ENCODE data around the gene URB1.

URB1 gene

DNA sequence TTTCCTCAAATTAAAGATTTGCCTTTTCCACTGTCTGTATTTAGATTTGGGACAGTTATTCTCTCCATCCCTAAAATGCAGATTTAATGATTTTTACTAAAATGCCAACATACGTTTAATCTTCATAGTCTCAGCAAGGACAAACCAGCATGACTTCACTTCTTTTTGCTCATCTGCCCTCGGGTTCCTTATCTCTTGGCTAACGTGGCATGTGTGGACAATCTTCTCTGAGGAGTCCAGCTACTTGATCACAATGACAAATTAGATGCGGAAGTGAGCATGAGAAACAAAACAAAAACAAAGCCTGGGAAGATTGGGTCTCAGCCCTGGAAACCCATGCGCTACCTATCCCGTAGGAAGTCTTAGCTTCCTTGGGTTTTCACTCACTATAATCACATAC, 93.1 kb downstream of the URB1 start:
- TF ChIP-seq, protein P1, sequence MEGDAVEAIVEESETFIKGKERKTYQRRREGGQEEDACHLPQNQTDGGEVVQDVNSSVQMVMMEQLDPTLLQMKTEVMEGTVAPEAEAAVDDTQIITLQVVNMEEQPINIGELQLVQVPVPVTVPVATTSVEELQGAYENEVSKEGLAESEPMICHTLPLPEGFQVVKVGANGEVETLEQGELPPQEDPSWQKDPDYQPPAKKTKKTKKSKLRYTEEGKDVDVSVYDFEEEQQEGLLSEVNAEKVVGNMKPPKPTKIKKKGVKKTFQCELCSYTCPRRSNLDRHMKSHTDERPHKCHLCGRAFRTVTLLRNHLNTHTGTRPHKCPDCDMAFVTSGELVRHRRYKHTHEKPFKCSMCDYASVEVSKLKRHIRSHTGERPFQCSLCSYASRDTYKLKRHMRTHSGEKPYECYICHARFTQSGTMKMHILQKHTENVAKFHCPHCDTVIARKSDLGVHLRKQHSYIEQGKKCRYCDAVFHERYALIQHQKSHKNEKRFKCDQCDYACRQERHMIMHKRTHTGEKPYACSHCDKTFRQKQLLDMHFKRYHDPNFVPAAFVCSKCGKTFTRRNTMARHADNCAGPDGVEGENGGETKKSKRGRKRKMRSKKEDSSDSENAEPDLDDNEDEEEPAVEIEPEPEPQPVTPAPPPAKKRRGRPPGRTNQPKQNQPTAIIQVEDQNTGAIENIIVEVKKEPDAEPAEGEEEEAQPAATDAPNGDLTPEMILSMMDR (IDR thresholded peaks at IDR 0.05), result no peak

DNA sequence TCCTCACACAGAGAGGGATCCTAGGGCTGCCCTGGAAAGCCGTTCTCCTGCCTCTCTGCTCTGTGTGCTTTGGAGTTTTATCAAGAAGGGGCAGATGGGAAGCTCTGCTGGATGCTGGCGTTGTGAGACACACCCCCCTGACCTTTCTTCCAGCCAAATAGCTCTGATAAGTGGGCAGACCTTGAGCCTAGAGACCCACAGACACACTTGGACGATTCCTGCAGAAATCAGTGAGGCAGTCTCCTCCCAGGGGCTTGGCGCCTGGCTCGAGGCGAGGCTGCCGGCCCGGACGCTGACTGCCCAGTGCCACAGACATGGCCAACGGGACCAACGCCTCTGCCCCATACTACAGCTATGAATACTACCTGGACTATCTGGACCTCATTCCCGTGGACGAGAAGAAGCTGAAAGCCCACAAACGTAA, 94.1 kb downstream of the URB1 start, which contains the start of gene MRAP:
Gene MRAP, plus strand, starts transcription at position 198 of the 424 bp plus-strand sequence. Its CDS starts 117 bp downstream, at position 315.
- TF ChIP-seq, protein P1 (IDR thresholded peaks at IDR 0.05), result no peak

DNA sequence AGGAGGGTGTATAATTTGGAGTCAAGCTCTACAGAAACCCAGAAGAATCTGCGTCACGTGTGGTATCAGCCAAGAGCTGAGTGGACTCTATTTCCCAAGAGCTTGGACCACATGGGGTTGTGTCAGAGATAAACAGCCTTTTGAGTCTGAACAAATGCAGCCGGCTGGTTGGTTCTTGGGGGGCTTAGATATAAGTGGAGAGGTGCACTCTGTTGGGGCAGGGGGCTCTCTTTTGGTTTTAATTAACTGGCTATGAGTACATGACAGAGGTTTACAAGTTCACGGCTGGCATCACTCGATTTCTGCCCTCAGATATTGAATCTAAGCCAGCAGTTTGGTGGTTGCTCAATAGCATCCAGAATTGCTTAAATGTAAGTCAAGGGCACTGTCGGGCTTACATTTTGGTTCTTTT, 94.7 kb downstream of the URB1 start:
- TF ChIP-seq, protein P1 (IDR thresholded peaks at IDR 0.05), result no peak

DNA sequence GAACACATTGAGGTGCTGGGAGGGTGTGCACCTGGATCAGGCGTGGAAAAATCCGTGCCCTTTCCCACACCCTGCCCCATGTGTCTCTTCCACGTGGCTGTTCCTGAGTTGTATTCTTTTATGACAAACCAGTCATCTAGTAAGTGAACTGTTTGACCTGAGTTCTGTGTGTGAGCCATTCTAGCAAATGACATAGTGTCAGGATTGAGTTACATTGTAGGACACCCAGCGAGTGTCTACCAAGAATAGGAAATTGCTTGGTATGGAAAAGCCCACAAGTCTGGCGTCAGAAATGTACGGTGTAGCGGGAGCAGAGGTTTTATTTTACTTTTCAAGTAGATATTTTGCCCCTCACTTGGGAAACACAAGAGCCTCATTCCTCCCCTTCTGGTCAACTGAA, 95.4 kb downstream of the URB1 start:
- TF ChIP-seq, protein P1 (IDR thresholded peaks at IDR 0.05), result no peak

DNA sequence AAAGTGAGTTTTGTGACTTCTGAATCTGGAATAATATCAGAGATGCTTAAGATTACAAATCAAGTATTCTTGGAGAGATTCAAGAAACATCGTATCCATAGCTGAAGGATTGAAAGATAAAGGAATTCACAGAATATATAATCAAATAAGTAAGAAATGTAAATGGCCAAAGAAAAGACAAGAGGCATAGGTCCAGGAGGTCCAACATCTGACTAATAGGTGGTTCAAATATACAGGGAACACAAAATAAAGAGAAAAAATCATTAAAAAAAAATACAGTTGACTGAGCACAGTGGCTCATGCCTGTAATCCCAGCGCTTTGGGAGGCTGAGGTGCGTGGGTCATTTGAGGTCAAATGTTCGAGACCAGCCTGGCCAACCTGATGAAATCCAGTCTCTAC, 107.3 kb downstream of the URB1 start:
- TF ChIP-seq, protein P1 (IDR thresholded peaks at IDR 0.05), result no peak

DNA sequence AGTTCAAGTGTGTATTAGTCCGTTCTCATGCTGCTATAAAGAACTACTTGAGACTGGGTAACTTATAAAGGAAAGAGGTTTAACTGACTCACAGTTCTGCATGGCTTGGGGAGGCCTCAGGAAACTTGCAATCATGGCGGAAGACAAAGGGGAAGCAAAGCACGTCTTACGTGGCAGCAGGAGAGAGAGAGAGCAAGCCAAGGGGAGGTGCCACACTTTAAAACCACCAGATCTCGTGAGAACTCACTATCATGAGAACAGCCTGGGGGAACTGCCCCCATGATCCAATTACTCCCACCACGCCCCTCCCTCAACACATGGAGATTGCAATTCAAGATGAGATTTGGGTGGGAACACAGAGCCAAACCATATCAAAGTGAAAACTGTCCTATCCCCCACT, 109.8 kb downstream of the URB1 start:
- TF ChIP-seq, protein P1 (IDR thresholded peaks at IDR 0.05), result no peak

DNA sequence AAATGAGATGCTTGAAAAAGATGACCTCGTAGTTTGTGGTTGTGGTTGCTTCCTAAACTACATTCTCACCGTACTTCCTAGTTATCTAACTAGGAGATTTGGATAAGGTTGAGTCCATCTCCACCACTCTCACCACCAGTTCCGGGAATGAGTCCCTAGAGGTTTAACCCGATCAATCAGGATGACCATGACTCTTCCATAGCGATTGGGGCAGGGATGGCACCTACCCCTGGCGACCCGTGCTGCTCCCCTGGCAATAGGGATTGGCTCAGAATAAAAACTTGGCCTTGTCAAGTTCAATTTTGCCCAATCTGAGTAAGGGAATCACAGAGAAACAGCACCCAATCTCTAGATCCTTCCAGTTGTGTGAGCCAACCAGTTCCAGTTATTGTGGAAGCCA, 111.3 kb downstream of the URB1 start:
- TF ChIP-seq, protein P1 (IDR thresholded peaks at IDR 0.05), result no peak

DNA sequence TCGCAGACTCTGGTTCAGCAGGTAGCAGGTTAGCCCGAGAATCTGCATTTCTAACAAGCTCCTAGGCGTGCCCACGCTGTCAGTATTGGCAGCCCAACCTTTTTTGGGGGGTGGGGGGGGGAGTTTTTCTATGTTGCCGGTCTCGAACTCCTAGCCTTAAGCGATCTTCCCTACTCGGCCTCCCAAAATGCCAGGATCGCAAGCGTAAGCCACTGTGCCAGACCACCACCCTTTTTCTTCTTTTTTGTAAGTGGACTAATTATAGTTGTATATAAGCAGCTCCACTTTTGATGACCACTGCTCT, 113.5 kb downstream of the URB1 start:
- TF ChIP-seq, protein P1 (IDR thresholded peaks at IDR 0.05), result no peak
